ENCODE data around the gene GPR61.

Gene GPR61

GRCh38 chr1:109539676-109540075 lies at the start of gene GPR61:
TSS of gene GPR61 (plus strand) at chr1:109539872. CDS start at chr1:109543023, 3,151 bp downstream.
- Mint-ChIP-seq H3K4me1 (ENCODE audit: low read depth) (no peaks in the 10 kb centered on the region), H3K27ac (no peak within 1 kb of the TSS), H3K4me3 (no peak within 1 kb of the TSS), H3K9me3 (no peaks in the 10 kb centered on the region), H3K36me3 (ENCODE audit: low read depth) (no peaks in the 10 kb centered on the region), H3K27me3 (ENCODE audit: low read depth) (no peaks in the 10 kb centered on the region)
- DNase-seq (ENCODE audit: low spot score) = no peak

DNA sequence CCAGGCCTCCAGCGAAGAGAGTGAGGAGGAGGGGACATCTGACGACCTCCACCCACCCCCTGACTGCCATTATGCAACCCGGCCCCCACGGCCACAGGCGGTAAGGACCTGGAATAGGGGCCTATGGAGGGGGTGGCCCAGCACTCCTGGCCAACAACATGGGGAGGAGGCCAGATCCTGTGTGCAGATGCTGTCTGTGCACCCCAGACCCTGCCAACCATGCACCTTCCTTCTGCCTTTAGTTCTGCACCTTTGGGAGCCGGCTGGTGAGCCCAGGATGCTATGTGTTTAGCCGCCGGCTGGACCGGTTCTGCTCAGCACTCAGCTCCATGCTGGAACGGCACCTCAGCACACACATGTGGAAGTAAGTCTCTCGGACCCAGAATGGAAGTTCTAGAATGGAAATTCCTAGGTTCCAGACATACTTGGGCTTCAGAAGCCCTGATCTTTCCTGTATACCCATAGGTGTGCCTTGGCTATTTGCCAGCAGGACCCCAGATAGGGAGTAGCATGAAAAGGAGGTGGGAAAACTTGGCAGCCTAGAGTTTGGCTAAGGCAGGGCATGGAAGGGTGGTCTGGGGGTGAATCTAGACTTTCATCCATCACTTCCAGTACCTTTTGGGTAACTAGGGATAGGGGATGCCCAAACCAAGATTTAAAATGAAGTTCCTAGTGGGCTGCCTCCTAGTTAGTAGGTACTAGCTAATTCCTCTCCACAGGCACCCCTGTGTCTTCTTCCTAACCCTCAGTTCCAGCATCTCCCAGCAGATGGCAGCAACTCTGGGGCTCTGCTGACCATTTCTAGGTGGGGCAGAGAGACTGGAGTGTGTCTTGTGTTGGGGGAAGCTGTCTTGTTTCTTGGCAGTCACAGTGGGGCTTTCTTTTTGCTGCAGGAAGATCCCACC lies 49.4 kb upstream of the GPR61 start:
- Mint-ChIP-seq H3K4me1 (ENCODE audit: low read depth) (peaks cover 11% of the 10 kb centered on the region), H3K27ac (no peak overlapping the region), H3K27me3 (ENCODE audit: low read depth) (no peaks in the 10 kb centered on the region), H3K36me3 (ENCODE audit: low read depth) (peaks cover 9% of the 10 kb centered on the region), H3K9me3 (no peaks in the 10 kb centered on the region), H3K4me3 (no peak overlapping the region)
- DNase-seq (ENCODE audit: low spot score) = peak; percentile 40

- Mint-ChIP-seq H3K36me3 (ENCODE audit: low read depth) (peaks cover 9% of the 10 kb centered on the region), H3K4me3 (no peak overlapping the region), H3K27me3 (ENCODE audit: low read depth) (no peaks in the 10 kb centered on the region), H3K4me1 (ENCODE audit: low read depth) (peaks cover 15% of the 10 kb centered on the region), H3K9me3 (no peaks in the 10 kb centered on the region), H3K27ac (no peak overlapping the region)
- DNase-seq (ENCODE audit: low spot score) = no peak
These were observed 48.8 kb upstream of the GPR61 start for GRCh38 chr1:109490934-109491302.

DNA sequence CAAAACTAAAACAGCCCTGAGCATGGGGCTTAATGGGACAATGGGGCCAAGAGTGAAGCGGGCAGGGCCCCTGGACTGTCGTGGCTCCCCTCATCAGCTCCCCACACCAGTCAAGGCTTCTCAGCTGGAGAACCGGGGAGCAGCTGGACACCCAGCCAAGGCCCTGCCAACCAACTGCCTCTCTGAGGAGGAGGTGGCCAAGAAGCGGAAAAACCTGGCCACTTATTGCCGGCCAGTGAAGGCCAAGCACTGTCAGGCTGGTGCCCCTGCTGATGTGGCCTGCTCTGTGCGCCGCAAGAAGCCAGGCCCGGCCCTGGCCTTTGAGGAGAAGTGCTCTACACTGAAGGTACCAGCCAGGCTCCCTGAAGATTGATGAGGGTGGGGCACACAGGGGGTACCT lies 48.3 kb upstream of the GPR61 start:
- H3K27me3 Mint-ChIP-seq (ENCODE audit: low read depth) = no peaks in the 10 kb centered on the region
- DNase-seq (ENCODE audit: low spot score) = no peak
- peaks cover 14% of the 10 kb centered on the region for H3K36me3 Mint-ChIP-seq (ENCODE audit: low read depth)
- peaks cover 19% of the 10 kb centered on the region for H3K4me1 Mint-ChIP-seq (ENCODE audit: low read depth)
- no peak overlapping the region for H3K4me3 Mint-ChIP-seq
- no peak overlapping the region for H3K27ac Mint-ChIP-seq
- no peaks in the 10 kb centered on the region for H3K9me3 Mint-ChIP-seq

- peaks cover 20% of the 10 kb centered on the region for H3K36me3 Mint-ChIP-seq (ENCODE audit: low read depth)
- H3K27me3 Mint-ChIP-seq (ENCODE audit: low read depth) = no peaks in the 10 kb centered on the region
- DNase-seq (ENCODE audit: low spot score) = no peak
- H3K4me3 Mint-ChIP-seq = peak overlapping the region; percentile 30
- H3K4me1 Mint-ChIP-seq (ENCODE audit: low read depth) = peaks cover 21% of the 10 kb centered on the region
- H3K9me3 Mint-ChIP-seq = no peaks in the 10 kb centered on the region
- no peak overlapping the region for H3K27ac Mint-ChIP-seq
These were observed 46.9 kb upstream of the GPR61 start for GRCh38 chr1:109492779-109493178.

GRCh38 chr1:109493227-109493626 lies 46.4 kb upstream of the GPR61 start:
- Mint-ChIP-seq H3K9me3 (no peaks in the 10 kb centered on the region), H3K4me1 (ENCODE audit: low read depth) (peaks cover 22% of the 10 kb centered on the region), H3K27me3 (ENCODE audit: low read depth) (no peaks in the 10 kb centered on the region), H3K4me3 (peak overlapping the region; percentile 59), H3K27ac (no peak overlapping the region), H3K36me3 (ENCODE audit: low read depth) (peaks cover 20% of the 10 kb centered on the region)
- DNase-seq (ENCODE audit: low spot score) = no peak

GRCh38 chr1:109493805-109494539 lies 45.7 kb upstream of the GPR61 start, which contains the start of gene CYB561D1:
TSS of gene CYB561D1 (plus strand) at chr1:109494094. CDS start at chr1:109494140, 46 bp downstream.
- Mint-ChIP-seq H3K27ac (peak within 1 kb of the TSS; percentile 81), H3K27me3 (ENCODE audit: low read depth) (no peaks in the 10 kb centered on the region), H3K4me3 (peak within 1 kb of the TSS; percentile 96), H3K36me3 (ENCODE audit: low read depth) (peaks cover 24% of the 10 kb centered on the region), H3K4me1 (ENCODE audit: low read depth) (peaks cover 26% of the 10 kb centered on the region), H3K9me3 (no peaks in the 10 kb centered on the region)
- peak; percentile 87 for DNase-seq (ENCODE audit: low spot score)

GRCh38 chr1:109495738-109496137 lies 43.9 kb upstream of the GPR61 start:
- Mint-ChIP-seq H3K9me3 (no peaks in the 10 kb centered on the region), H3K36me3 (ENCODE audit: low read depth) (peaks cover 34% of the 10 kb centered on the region), H3K4me3 (peak overlapping the region; percentile 96), H3K27ac (no peak overlapping the region), H3K27me3 (ENCODE audit: low read depth) (no peaks in the 10 kb centered on the region), H3K4me1 (ENCODE audit: low read depth) (peaks cover 37% of the 10 kb centered on the region)
- DNase-seq (ENCODE audit: low spot score) = no peak

GRCh38 chr1:109497449-109498160 lies 42.1 kb upstream of the GPR61 start:
- Mint-ChIP-seq H3K9me3 (no peaks in the 10 kb centered on the region), H3K27ac (no peak overlapping the region), H3K36me3 (ENCODE audit: low read depth) (peaks cover 36% of the 10 kb centered on the region), H3K27me3 (ENCODE audit: low read depth) (no peaks in the 10 kb centered on the region), H3K4me1 (ENCODE audit: low read depth) (peaks cover 53% of the 10 kb centered on the region), H3K4me3 (no peak overlapping the region)
- DNase-seq (ENCODE audit: low spot score) = no peak

DNA sequence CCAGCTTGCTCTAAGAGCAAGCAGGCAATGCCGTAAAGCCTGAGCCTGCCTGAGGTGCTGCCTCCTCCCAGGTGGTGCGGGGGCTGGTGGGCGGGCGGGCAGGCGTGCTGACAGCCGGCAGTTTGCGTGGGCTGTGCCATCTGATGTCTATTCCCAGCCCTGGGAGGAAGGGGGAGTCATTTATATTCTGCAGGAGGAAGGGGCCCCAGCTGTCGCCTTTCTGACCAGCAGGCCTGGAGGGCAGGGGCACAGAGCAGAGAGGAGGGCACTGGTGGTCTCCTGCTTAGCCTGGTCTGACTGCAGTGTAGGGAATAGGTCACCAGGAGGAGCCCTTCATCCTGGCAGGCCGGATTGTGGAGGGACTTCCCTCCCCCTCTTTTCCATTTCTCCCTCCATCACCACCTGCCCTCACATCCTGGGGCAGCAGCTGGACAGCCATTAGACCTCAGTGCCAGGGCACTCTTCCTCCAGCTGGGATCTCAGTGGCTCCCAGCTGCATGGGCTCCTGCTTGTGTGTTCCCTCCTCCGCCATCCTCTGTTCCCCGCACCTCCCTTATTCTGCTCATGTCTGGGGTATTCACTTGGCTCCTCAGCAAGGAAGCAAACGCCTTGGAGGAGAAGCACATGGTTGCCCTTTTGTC lies 41.4 kb upstream of the GPR61 start:
- Mint-ChIP-seq H3K27me3 (ENCODE audit: low read depth) (no peaks in the 10 kb centered on the region), H3K4me1 (ENCODE audit: low read depth) (peaks cover 59% of the 10 kb centered on the region), H3K27ac (no peak overlapping the region), H3K9me3 (no peaks in the 10 kb centered on the region), H3K36me3 (ENCODE audit: low read depth) (peaks cover 41% of the 10 kb centered on the region), H3K4me3 (no peak overlapping the region)
- DNase-seq (ENCODE audit: low spot score) = no peak

DNA sequence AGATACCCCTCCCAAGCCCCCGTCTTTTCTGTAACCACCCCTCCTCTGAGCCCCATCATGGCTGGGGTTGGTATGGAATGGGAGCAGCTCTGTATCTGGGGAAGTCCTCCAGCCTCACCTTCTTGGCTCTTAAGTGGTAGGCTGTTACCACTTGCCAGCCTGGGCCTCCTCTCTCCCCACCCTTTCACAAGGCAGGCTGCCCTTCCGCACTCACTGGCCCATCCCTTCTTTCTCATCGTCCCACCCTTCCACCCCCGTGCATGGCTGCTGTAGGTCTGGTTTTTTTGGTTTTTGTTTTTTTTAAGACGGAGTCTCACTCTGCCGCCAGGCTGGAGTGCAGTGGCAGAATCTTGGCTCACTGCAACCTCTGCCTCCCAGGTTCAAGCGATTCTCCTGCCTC lies 40.6 kb upstream of the GPR61 start:
- Mint-ChIP-seq H3K4me1 (ENCODE audit: low read depth) (peaks cover 65% of the 10 kb centered on the region), H3K4me3 (no peak overlapping the region), H3K9me3 (no peaks in the 10 kb centered on the region), H3K27ac (no peak overlapping the region), H3K36me3 (ENCODE audit: low read depth) (peaks cover 43% of the 10 kb centered on the region), H3K27me3 (ENCODE audit: low read depth) (no peaks in the 10 kb centered on the region)
- no peak for DNase-seq (ENCODE audit: low spot score)

DNA sequence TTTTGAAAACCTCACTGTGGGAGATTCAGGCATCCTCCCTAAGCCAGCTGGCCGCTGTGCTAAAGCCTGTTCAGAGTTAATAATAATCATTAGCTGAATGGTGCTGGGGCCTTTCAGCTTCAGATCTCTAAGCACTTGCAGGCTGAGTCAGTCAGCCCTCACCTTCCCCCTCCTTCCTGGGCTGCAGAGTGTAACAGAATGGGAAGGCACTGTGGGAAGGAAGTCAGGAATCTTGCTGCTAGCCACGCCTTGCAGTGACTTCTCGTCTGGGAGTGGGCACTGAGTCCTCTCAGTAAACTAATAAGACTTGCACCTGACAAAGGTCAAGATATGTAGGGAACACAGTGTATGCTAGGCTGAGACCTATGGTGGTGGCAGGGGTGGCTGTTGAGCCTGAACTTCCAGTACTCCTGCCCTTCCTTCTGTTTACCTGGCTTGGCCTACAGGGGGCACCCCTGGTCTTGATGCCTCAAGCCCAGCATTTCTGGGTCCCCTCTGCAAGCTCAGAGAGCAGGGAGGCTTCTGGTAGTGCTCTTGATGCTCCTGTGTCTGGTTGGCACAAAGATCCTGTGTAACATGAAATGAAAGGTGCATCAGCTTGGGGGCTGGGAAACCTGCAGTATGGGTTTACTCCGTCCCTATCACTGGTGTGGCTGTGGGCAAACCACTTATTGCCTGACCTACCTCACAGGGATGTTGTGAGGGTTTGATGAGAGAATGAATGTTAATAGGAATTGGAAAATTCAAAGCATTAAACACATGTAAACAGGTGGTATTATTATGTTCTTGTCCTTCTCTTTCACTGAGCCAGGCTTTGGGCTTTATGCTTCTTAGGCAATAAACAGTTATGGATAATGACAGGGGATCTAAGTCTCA lies 39.8 kb upstream of the GPR61 start:
- Mint-ChIP-seq H3K4me1 (ENCODE audit: low read depth) (peaks cover 66% of the 10 kb centered on the region), H3K9me3 (no peaks in the 10 kb centered on the region), H3K4me3 (no peak overlapping the region), H3K27me3 (ENCODE audit: low read depth) (no peaks in the 10 kb centered on the region), H3K36me3 (ENCODE audit: low read depth) (peaks cover 44% of the 10 kb centered on the region), H3K27ac (no peak overlapping the region)
- DNase-seq (ENCODE audit: low spot score) = no peak

DNA sequence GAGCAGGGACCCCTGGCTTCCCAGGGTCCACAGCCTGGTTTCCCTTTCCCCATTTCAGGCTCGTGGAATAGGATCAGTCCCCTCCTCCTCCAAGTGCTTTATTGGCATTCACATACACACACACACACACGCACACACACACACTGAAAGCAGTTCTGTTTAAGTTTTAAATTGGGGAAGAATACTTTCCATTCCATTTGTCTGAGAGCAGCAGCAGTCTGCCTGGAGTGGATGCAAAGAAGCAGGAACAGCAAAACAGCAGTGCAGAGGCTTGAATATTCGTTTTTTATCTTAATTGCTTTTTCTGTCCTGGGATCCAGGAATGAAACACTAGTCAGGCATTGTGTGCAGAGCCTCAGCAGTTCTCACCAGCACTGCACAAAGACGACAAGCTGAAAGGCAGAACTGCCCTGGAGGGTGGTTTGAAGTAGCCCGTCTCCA lies 38.7 kb upstream of the GPR61 start:
- H3K27me3 Mint-ChIP-seq (ENCODE audit: low read depth) = no peaks in the 10 kb centered on the region
- H3K36me3 Mint-ChIP-seq (ENCODE audit: low read depth) = peaks cover 43% of the 10 kb centered on the region
- H3K9me3 Mint-ChIP-seq = no peaks in the 10 kb centered on the region
- H3K4me3 Mint-ChIP-seq = no peak overlapping the region
- no peak overlapping the region for H3K27ac Mint-ChIP-seq
- DNase-seq (ENCODE audit: low spot score) = no peak
- peaks cover 59% of the 10 kb centered on the region for H3K4me1 Mint-ChIP-seq (ENCODE audit: low read depth)
